HFF-Myc (cell line): ENCODE results near the gene SLC35F2.

ENCODE experiments used
- DNase-seq: peaks from one replicate; pipeline ENCODE4 v3.0.0-alpha.2; 2011; ENCODE audit warnings: low read depth; ENCODE audit errors: extremely low read depth
- H3K4me3 ChIP-seq: replicated peaks from 2 replicates; pipeline ENCODE4 v1.5.1; 2011; ENCODE audit warnings: low read depth, mild to moderate bottlenecking, control low read depth, low read length
- CTCF ChIP-seq: IDR thresholded peaks from 2 replicates; pipeline ENCODE4 v1.5.1; 2012; ENCODE audit warnings: mild to moderate bottlenecking, low read depth, low read length, control low read depth; ENCODE audit errors: missing control alignments

The SLC35F2 gene

DNA sequence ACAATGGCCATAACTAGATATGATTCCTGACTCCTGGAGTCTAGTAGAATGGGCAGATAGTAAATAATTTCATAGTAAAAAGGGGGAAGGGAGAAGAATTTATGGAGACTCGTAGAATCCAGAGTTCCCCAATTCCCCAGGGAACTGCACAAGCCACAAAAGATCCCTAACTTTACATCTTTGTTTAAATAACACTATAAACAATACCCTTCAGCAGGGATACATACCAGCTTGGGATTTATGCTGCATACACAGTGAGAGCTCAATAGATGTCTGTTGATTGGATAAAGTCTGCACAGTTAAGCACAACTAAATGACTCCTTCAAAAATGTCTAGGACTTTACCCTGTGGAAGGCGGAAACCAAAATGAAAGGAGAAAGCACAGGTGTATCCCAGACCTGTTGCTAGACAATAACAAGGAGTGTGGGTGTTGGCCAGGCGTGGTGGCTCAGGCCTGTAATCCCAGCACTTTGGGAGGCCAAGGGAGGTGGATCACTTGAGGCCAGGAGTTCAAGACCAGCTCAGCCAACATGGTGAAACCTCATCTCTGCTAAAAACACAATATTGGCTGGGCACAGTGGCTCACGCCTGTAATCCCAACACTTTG lies 6.8 kb downstream of the SLC35F2 start:
- no peak for DNase-seq
- TF ChIP-seq CTCF = no peak
- no peak overlapping the region for H3K4me3 ChIP-seq

DNA sequence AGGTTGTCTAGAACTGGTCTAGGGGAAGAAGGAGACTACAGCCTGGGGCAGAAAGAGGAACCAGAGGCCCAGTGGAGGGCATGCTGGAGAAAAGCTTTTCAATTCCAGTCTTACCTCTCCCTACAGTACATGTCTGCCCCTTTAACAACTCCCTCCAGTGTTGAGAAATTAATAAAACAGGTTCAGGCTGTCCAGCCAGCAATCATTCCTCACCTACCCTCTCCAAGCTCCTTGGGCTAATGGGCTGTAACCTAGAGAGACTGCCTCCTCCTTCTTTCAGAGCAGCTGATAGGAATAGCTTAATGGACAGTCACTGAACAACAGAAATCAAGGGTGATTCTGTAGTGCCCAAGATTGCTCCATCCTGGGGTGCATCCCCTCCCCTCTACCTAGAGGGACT lies 8.8 kb downstream of the SLC35F2 start:
- no peak overlapping the region for H3K4me3 ChIP-seq
- DNase-seq = no peak
- TF ChIP-seq CTCF = no peak

GRCh38 chr11:107848345-107848744 lies 10.2 kb downstream of the SLC35F2 start:
- no peak for TF ChIP-seq CTCF
- no peak for DNase-seq
- no peak overlapping the region for H3K4me3 ChIP-seq

DNA sequence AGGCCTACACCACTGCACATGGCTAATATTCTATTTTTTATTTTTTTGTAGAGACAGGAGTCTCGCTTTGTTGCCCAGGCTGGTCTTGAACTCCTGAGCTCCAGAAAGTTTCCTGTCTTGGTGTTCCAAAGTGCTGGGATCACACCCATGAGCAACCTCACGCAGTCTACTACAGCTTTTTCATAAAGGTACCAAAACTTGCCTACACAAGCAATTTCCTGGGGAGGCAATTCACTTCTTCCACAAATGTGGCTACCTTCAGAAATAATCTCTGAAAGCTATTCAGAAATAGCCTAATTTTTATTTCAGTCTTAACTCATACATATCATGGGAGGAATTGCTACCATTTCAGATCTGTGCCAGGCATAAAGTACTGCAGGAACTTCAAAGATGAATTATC lies 11.4 kb downstream of the SLC35F2 start:
- H3K4me3 ChIP-seq = no peak overlapping the region
- DNase-seq = no peak
- no peak for TF ChIP-seq CTCF

GRCh38 chr11:107844041-107844440 lies 14.5 kb downstream of the SLC35F2 start:
- no peak overlapping the region for H3K4me3 ChIP-seq
- TF ChIP-seq CTCF = no peak
- DNase-seq = no peak

DNA sequence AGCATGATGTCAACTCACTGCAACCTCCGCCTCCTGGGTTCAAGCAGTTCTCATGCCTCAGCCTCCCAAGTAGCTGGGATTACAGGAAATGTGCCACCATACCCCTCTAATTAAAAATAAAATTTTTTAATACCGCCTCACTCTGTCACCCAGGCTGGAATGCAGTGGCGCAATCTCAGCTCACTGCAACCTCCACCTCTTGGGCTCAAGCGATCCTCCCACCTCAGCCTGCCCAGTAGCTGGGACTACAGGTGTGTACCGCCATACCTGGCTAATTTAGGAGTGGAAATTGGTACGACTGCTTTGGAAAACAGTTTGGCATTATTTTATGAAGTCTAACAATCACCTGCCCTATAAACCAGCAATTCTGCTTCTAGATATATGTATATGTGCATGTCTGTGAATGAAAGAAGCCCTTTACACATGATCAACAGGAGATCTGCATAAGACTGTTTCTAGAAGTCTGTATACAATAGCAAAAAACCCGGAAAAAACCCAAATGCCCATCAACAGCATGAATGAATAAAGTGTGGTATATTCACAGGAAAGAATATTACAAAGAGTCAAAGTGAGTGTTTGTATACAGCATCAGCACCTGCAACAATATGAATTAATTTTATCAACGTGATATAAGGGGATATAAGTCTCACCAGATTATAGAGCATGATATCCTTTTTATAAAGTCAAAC lies 16.0 kb downstream of the SLC35F2 start:
- TF ChIP-seq CTCF = no peak
- H3K4me3 ChIP-seq = no peak overlapping the region
- no peak for DNase-seq

DNA sequence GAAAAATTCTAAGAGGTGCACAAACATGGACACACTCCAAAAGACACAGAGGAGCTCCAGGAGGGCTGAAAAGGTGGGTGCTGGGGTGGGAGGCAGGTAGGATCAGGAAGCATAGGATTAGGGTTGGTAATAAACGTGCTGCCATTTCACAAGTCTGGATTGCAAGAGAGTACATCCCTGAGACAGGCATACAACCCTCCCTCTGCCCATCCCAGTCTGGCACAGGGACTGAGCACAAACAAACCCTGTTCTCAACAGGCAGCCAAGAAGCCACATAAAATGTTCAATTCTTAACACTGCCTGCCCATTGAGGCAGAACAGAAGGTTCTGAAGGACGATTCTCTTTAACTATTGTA lies 18.5 kb downstream of the SLC35F2 start:
- H3K4me3 ChIP-seq = peak overlapping the region; percentile 19
- no peak for DNase-seq

More for the DNA sequence above, 18.5 kb downstream of the SLC35F2 start:
- no peak for TF ChIP-seq CTCF
